Panc1 (cell line): ENCODE results near the gene HEATR3. TPM values are rescaled to one million over a fixed set of nuclear protein-coding genes. Genes with fewer than 3 reads are reported as not detected.

Experiments
- ATAC-seq: fragments of 200-7000 bp; cut with Tn5 transposase; 2 replicates; pipeline ENCODE4 v1.9.1; 2020; ENCODE audit warnings: mild to moderate bottlenecking, moderate library complexity
- Bru-seq: library from RNA; stranded (reverse); fragments of 400-500 nt; gene quantifications from one replicate; lab custom pipeline; 2021; lab: Mats Ljungman, UMichigan
- BruChase-seq, 2 experiments: library from RNA; stranded (reverse); fragments of 400-500 nt; gene quantifications; one replicate each; lab custom pipeline; 2021; lab: Mats Ljungman, UMichigan
- BruUV-seq: library from RNA; stranded (reverse); fragments of 400-500 nt; replicated peaks from 2 replicates; lab custom pipeline; 2021; lab: Mats Ljungman, UMichigan
- CTCF ChIA-PET: fragments of 300-600 bp; sonication (Branson Sonifier 250); formaldehyde crosslinking; loops from one replicate; lab custom pipeline; 2022; ENCODE audit warnings: antibody characterized with exemption; lab: Charles Lee
- POLR2A ChIA-PET: fragments of 300-600 bp; sonication (Branson Sonifier 250); formaldehyde crosslinking; loops from one replicate; lab custom pipeline; 2022; ENCODE audit warnings: antibody characterized with exemption; lab: Charles Lee
- DNase-seq: peaks from one replicate; pipeline ENCODE4 v3.0.0-alpha.2; 2010; ENCODE audit warnings: low read depth, low spot score
- H3K27ac ChIP-seq: 2 replicates; pipeline ENCODE4 v1.5.1; 2011; ENCODE audit warnings: mild to moderate bottlenecking, low read length, inconsistent platforms
- H3K27me3 ChIP-seq: fragments of 200-500 bp; sonication (Bioruptor generic); 2 replicates; pipeline ENCODE4 v1.6.0; 2014; ENCODE audit warnings: low read length, inconsistent platforms; ENCODE audit not compliant: control insufficient read depth, insufficient read depth
- H3K36me3 ChIP-seq: fragments of 200-500 bp; sonication (Bioruptor generic); 2 replicates; pipeline ENCODE4 v1.5.1; 2014; ENCODE audit warnings: inconsistent platforms, mild to moderate bottlenecking, low read length, moderate library complexity; ENCODE audit not compliant: control insufficient read depth, insufficient read depth
- H3K4me1 ChIP-seq: 2 replicates; pipeline ENCODE4 v1.5.1; 2011; ENCODE audit warnings: inconsistent platforms, mild to moderate bottlenecking, low read length, moderate library complexity; ENCODE audit not compliant: control insufficient read depth, insufficient read depth
- H3K4me3 ChIP-seq, 2 experiments: 2 replicates each; pipeline ENCODE4 v1.5.1; 2011 to 2012; ENCODE audit warnings: low read depth in 2 of 2, low read length in 2 of 2, mild to moderate bottlenecking in 2 of 2, inconsistent platforms in 1 of 2, moderate library complexity in 1 of 2
- H3K9me3 ChIP-seq: fragments of 200-500 bp; sonication (Bioruptor generic); 2 replicates; pipeline ENCODE4 v1.5.1; 2014; ENCODE audit warnings: low read depth, mild to moderate bottlenecking, inconsistent platforms, low read length, moderate library complexity; ENCODE audit not compliant: control insufficient read depth, insufficient read depth
- CTCF ChIP-seq: fragments of 450-650 bp; IDR thresholded peaks from 2 replicates; pipeline ENCODE4 v1.5.1; 2017; ENCODE audit warnings: mild to moderate bottlenecking
- POLR2AphosphoS5 ChIP-seq: IDR thresholded peaks from 2 replicates; pipeline ENCODE4 v1.6.1; 2012; ENCODE audit warnings: mild to moderate bottlenecking, low read depth, low read length, moderate library complexity
- REST ChIP-seq, 2 experiments: IDR thresholded peaks; 2 replicates each; pipeline ENCODE4 v1.6.1; 2011 to 2012; ENCODE audit warnings: low read depth in 2 of 2, control low read depth in 1 of 2, low read length in 1 of 2, mild to moderate bottlenecking in 1 of 2, moderate library complexity in 1 of 2; ENCODE audit not compliant: insufficient read depth in 1 of 2
- SIN3A ChIP-seq: IDR thresholded peaks from 2 replicates; pipeline ENCODE4 v1.6.1; 2012; ENCODE audit warnings: low read depth, mild to moderate bottlenecking, low read length, moderate library complexity, borderline replicate concordance; ENCODE audit not compliant: insufficient read depth
- TCF7L2 ChIP-seq: IDR thresholded peaks from 2 replicates; pipeline ENCODE4 v1.6.1; 2011; ENCODE audit warnings: mild to moderate bottlenecking, low read depth, low read length, inconsistent platforms
- in situ Hi-C: cut with HindIII; loops from 2 replicates; pipeline ENCODE4 v1.10.0; 2016; ENCODE audit warnings: low sequenced_read_pairs, low pct_unique_long_range_greater_than_20kb
- intact Hi-C: fragments of 100-400 bp; cut with micrococcal nuclease; formaldehyde crosslinking; loops from one replicate; pipeline ENCODE4 v1.10.0; 2022; ENCODE audit not compliant: unreplicated experiment
- long read RNA-seq: library from polyadenylated mRNA; unstranded; transcript quantifications from one replicate; pipeline ENCODE4 v2.0.0, GENCODE V29; 2021; ENCODE audit not compliant: unreplicated experiment
- polyA plus RNA-seq: library from polyadenylated mRNA; unstranded; fragments of >200 nt; gene quantifications from one replicate; pipeline ENCODE4 v1.2.1, GENCODE V29; 2012; ENCODE audit warnings: missing spikeins; ENCODE audit not compliant: insufficient read length
- total RNA-seq: library from RNA; stranded (reverse); gene quantifications from one replicate; pipeline ENCODE4 v1.2.1, GENCODE V29; 2021; ENCODE audit not compliant: unreplicated experiment

The HEATR3 gene
- total RNA-seq (18.6 TPM), Bru-seq, nascent RNA (percentile 65 among the genes with signal in this experiment), BruChase-seq, experiment 1, labeled RNA remaining after a 2-hour chase (percentile 67 among the genes with signal in this experiment), BruChase-seq, experiment 2, labeled RNA remaining after a 6-hour chase (percentile 69 among the genes with signal in this experiment)
- 10.2 TPM for polyA plus RNA-seq
- long read RNA-seq, partial matches to known transcripts = 3 of 12 reads
- long read RNA-seq, other reads (novel, unspliced or antisense) = 5 of 12 reads

GRCh38 chr16:50065624-50066481 lies at the start of gene HEATR3:
Gene HEATR3 (plus strand): TSS chr16:50065970. CDS start chr16:50066132, 162 bp downstream.
- Histone ChIP-seq H3K9me3 (no peaks in the 10 kb centered on the region), H3K27ac (peak within 1 kb of the TSS; percentile 83), H3K4me3 (peak within 1 kb of the TSS; percentile 84 to 87), H3K36me3 (peaks cover 2% of the 10 kb centered on the region), H3K27me3 (no peaks in the 10 kb centered on the region), H3K4me1 (no peaks in the 10 kb centered on the region)
- intact Hi-C loops (no loop called here), in situ Hi-C loops (no loop called here)
- CTCF ChIA-PET = interaction anchor here (1.6 kb wide), 1 partner anchor 40 kb away, joined by 5 read pairs; the partner anchor contains the start of gene CNEP1R1
- no peak for TF ChIP-seq CTCF
- peak; percentile 54; the same call in 1 of the 2 replicates for TF ChIP-seq POLR2AphosphoS5
- peak; percentile 29; the same call in 1 of the 2 replicates for TF ChIP-seq SIN3A
- no peak for TF ChIP-seq TCF7L2
- TF ChIP-seq REST (IDR thresholded peaks at IDR 0.05; ENCODE audit: insufficient read depth in 1 of 2, low read depth in 2 of 2, low read length in 1 of 2) = no peak
- DNase-seq = peak; percentile 71
- BruUV-seq = no TSS peak
- POLR2A ChIA-PET = interaction anchor here (0.6 kb wide), 1 partner anchor 102 kb away, joined by 11 read pairs; no protein-coding TSS in a partner anchor
- peak; percentile 94 for ATAC-seq

- H3K36me3 ChIP-seq = no peaks in the 10 kb centered on the region
- H3K9me3 ChIP-seq = no peaks in the 10 kb centered on the region
- no peak overlapping the region for H3K4me3 ChIP-seq
- no peak for ATAC-seq
- H3K4me1 ChIP-seq = no peaks in the 10 kb centered on the region
- DNase-seq = no peak
- in situ Hi-C loops (no loop called here), intact Hi-C loops (no loop called here)
- POLR2A ChIA-PET = no interaction called here
- CTCF ChIA-PET = no interaction called here
- H3K27me3 ChIP-seq = no peaks in the 10 kb centered on the region
- H3K27ac ChIP-seq = no peak overlapping the region
- TF ChIP-seq SIN3A (no peak), CTCF (no peak), REST (IDR thresholded peaks at IDR 0.05; ENCODE audit: insufficient read depth in 1 of 2, low read depth in 2 of 2, low read length in 1 of 2) (no peak), TCF7L2 (no peak), POLR2AphosphoS5 (no peak)
- BruUV-seq = no TSS peak
Measured at GRCh38 chr16:50017553-50017952, 48.2 kb upstream of the HEATR3 start.
